IMR-90 (cell line): ENCODE results near the gene PASD1.

Experiments
- CTCF ChIP-seq: conservative IDR thresholded peaks from 2 replicates; pipeline ENCODE4 v1.5.1; 2012; ENCODE audit warnings: mild to moderate bottlenecking, low read depth, low read length, improper control_type of control experiment
- RCOR1 ChIP-seq: IDR thresholded peaks from 2 replicates; pipeline ENCODE4 v1.6.1; 2012; ENCODE audit warnings: mild to moderate bottlenecking, low read length, improper control_type of control experiment; ENCODE audit not compliant: insufficient replicate concordance

DNA sequence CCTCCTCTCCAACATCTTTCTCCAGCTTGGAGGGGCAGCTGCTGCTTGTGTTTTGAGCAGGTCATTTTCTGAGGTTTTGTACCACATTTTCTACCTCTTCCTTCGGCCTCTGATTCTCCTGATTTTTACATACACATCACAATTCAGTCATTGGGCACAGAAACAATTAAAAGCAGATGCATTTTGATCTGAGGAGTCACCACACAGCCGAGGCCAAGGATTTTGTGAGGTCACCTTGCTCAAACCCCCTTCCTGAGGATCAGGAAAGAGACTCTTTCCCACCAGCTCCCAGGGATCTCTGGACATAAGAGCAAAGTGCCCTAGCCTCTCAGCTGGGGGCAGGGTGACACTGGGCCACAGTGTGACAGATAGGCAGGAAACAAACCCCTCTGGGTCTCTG, 147.0 kb downstream of the PASD1 start:
- TF ChIP-seq RCOR1 (no peak), CTCF (no peak)
